GM21717 (cell line): ENCODE data around the gene ABHD17A.

ENCODE experiments used
- ATAC-seq: cut with Tn5 transposase; IDR thresholded peaks from one replicate; pipeline ENCODE4 v1.9.1; 2021; ENCODE audit warnings: mild to moderate bottlenecking, moderate library complexity; ENCODE audit not compliant: unreplicated experiment

ABHD17A gene

GRCh38 chr19:1841209-1841924, 43.9 kb downstream of the ABHD17A start:
- ATAC-seq, result no peak

GRCh38 chr19:1840541-1841115, 44.7 kb downstream of the ABHD17A start:
- ATAC-seq, result no peak

DNA sequence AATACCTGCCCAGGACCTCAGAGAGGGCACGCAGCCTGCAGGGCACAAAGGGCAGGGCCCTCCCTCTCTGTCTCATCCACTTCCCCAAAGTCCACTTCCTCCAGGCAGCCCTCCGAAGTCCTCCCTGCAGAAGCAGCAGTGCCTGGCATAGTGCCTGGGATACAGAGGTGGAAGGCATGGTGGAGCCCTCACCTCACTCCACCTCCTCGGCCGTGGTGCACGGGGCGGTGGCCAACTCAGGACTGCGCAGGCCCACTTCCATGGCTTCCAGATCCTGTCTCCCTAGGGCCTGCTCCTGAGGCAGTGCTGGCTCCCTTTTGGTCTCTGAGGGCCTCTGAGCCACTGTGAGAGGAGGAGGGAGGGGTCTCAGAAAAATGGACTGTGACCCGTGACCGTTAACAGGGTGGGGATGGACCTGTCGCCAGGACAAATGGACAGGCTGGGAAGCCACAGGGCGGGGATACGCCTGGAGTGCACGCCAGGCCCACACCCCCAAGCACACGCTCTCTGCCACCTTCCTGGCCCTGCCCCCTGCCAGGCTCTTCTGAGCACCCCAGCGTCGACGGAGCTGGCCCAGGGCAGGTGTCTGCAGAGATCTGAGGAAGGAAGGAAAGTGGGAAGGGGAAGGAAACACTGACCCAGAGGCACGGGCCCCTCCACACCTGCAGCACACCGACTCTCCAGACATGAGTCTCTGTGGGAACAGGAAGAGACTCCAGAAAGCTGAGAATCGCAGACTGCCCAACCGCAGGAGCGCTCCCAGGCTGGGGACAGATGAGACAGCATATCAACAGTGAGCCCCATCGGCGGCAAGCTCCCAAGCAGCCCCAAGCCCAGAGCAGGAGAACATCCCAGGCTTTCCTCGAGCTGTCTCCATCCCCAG, 45.4 kb downstream of the ABHD17A start:
- no peak for ATAC-seq

GRCh38 chr19:1837625-1838105, 47.6 kb downstream of the ABHD17A start:
- ATAC-seq, result no peak

GRCh38 chr19:1837222-1837565, 48.1 kb downstream of the ABHD17A start:
- ATAC-seq, result no peak

DNA sequence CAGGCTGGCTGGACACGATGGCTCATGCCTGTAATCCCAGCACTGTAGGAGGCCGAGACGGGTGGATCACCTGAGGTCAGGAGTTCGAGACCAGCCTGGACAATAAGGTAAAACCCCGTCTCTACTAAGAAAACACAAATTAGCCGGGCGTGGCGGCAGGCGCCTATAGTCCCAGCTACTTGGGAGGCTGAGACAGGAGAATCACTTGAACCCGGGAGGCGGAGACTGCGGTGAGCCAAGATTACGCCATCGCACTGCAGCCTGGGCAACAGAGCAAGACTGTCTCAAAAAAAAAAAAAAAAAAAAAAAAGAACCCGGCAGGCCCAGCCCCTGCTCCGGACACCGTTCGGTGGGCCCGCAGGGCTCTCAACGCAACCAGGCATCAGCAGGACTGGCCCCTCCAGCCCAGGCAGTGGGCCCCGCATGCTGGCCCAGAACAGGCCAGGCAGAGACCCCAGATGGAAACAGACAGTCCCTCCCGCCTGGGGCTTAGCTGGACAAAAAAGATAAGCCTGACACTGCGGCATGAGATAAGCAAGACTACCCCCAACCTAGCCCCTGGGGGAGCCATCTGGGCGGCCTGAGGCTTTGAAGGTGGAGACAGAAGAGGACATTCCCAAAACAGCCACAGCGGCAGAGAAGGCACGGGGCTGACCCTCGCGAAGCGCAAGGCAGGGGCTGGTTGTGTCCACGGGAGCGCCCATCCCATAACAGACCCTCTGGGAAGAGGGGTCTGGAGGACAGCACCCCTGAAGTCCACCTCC, 48.7 kb downstream of the ABHD17A start:
- ATAC-seq, result no peak

DNA sequence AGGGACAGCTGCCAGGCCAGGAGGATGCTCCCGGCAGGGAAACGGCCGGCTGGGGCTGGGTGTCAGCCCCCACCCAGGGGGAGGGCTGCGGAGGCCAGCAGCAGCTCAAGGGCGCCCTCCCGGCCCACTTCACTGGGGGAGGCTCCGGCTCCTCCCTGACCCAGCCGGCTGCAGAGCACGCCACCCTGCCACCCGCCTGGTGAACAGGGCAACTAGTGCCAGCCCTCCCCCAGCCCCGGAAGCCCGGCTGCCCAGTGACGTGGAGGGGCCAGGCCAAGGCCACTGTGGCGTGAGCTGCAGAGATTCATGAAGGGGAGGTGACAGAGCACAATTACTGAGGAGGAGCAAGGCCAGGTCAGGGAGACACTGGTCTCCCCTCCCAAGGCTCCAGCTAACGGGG, 51.8 kb downstream of the ABHD17A start:
- no peak for ATAC-seq

DNA sequence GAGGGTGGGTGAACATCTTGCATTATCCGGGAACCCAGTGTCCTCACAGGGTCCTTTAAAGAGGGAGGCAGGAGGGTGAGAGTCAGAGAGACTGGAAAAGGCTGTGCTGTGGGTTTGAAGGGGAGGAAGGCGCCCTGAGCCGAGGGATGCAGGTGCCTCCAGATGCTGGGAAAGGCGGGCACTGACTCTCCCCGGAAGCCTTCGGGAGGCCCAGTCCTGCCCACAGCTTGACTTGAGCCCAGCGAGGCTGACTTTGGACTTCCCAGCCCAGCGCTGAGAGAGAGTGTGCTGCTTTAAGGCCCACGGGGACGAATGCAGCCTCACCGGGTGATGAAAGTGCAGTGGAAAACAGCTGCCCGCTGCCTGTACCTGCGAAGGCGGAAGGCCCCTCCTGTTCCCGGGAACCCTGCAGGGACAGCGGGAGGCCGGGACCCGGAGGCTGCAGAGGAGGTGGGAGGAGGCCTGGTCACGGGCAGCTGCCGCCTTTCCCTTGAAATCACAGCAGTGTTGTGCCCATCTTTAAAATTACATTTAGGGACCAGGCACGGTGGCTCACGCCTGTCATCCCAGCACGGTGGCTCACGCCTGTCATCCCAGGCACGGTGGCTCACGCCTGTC, 53.1 kb downstream of the ABHD17A start:
- ATAC-seq, result no peak

DNA sequence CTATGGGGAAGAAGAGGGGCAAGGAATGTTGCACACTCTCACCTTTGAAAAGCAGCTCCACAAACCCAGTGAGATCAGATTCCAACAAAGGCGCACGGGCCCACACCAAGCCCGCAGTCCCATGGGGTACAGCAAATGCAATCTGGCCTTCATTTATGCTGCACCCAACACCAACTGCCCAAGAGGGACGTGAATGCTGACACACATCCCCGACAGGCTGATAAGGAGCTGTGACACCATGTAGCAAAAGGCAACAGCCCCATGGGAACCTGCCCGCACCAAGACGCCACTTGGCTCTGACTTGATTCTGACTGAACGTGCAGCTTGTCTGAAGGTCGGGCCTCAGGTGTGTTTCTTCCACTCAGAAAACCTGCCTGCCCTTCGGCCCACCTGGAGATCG, 54.3 kb downstream of the ABHD17A start:
- no peak for ATAC-seq

GRCh38 chr19:1830568-1830967, 54.7 kb downstream of the ABHD17A start:
- ATAC-seq, result no peak

- ATAC-seq, result no peak
Observed at GRCh38 chr19:1829958-1830357, 55.3 kb downstream of the ABHD17A start.

DNA sequence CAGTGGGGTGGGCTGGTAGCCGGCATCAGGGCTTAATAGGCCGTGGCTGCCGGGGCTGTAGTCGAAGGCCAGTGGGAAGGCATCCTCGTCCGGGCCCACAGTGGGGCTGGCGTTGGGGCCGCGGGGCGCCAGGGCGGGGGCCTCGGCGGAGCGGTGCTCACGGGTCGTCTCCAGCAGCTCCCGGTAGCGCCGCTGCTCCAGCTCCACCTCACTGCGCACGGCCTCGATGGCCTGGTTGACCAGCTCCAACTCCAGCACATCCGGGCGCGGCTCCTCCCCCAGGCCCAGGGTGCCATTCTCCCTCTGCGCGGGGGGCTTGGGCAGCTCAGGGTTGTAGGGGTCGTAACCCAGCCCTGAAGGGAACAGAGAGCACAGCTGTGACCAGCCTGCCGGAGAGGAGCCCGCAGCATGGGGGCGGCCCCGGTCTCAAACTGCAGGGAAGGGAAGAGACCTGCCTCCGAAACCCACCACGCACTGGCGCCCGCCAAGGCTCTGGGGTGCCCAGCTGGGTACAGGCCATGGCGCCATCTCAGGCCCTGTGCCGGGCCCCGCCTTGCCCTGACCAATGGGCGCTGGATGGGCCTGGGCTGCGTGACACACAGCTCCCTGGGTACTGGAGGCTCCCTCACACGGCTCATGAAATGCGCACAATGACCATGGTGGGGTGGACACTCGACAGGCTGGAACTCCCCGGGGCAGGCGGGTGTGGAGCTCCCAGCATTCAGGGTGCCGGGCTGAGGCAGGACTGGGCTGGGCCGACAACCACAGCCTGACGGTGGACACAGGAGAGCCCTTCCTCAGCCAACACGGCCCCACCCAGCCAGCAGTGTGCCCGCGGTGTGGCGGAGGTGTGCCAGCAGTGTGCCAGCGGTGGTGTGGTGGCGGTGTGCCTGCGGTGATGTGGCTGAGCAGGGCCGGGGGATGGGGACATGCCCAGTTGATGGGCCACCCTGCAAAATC, 56.7 kb downstream of the ABHD17A start:
- ATAC-seq, result no peak

GRCh38 chr19:1827566-1828278, 57.6 kb downstream of the ABHD17A start:
- no peak for ATAC-seq
